CD14-positive monocyte (primary cell): ENCODE measurements around the gene DHODH. TPM values are rescaled to one million over a fixed set of nuclear protein-coding genes. Genes with fewer than 3 reads are reported as not detected.

ENCODE experiments used
- DNase-seq, 3 donors: peaks; one replicate each; pipeline ENCODE4 v3.0.0-alpha.2; 2011 to 2022
- H2AFZ ChIP-seq: 2 replicates; pipeline ENCODE4 v1.6.0; 2012; ENCODE audit warnings: mild to moderate bottlenecking, low read depth, low read length, inconsistent platforms; ENCODE audit not compliant: insufficient read depth, poor library complexity, severe bottlenecking
- H3K27ac ChIP-seq, 2 donors: 1 replicate in 1 of 2; 2 replicates in 1 of 2; pipeline ENCODE4 v1.5.1; 2012 to 2013; ENCODE audit warnings: low read length in 2 of 2, control low read depth in 1 of 2, inconsistent platforms in 1 of 2, low read depth in 1 of 2, mild to moderate bottlenecking in 1 of 2
- H3K27me3 ChIP-seq, 2 donors: one replicate each; pipeline versions ENCODE4 v1.6.0 to v1.6.1; 2011 to 2013; ENCODE audit warnings: low read length in 2 of 2; ENCODE audit not compliant: control insufficient read depth in 2 of 2, insufficient read depth in 2 of 2
- H3K36me3 ChIP-seq, 2 donors: replicated peaks in 1 of 2; 1 replicate in 1 of 2; 2 replicates in 1 of 2; pipeline versions ENCODE4 v1.5.1 to v1.6.1; 2012 to 2013; ENCODE audit warnings: low read length in 2 of 2, control low read depth in 1 of 2, inconsistent platforms in 1 of 2, mild to moderate bottlenecking in 1 of 2; ENCODE audit not compliant: insufficient read depth in 2 of 2, control insufficient read depth in 1 of 2
- H3K4me1 ChIP-seq, 2 donors: 1 replicate in 1 of 2; 2 replicates in 1 of 2; pipeline versions ENCODE4 v1.5.1 to v1.6.1; 2012 to 2013; ENCODE audit warnings: low read length in 2 of 2, control low read depth in 1 of 2, inconsistent platforms in 1 of 2, mild to moderate bottlenecking in 1 of 2, moderate library complexity in 1 of 2; ENCODE audit not compliant: insufficient read depth in 2 of 2, control insufficient read depth in 1 of 2
- H3K4me2 ChIP-seq: replicated peaks from 2 replicates; pipeline ENCODE3; 2012; ENCODE audit warnings: low read length, moderate library complexity, mild to moderate bottlenecking; ENCODE audit not compliant: poor library complexity, severe bottlenecking; ENCODE audit errors: extremely low read depth
- H3K4me3 ChIP-seq, 3 experiments: fragments of 200-600 bp in 1 of 3; sonication (generic) in 1 of 3; replicated peaks in 1 of 3; 1 replicate in 2 of 3; 2 replicates in 1 of 3; pipeline ENCODE4 v1.5.1; 2011 to 2013; ENCODE audit warnings: low read length in 3 of 3, mild to moderate bottlenecking in 3 of 3, control low read depth in 2 of 3, low read depth in 2 of 3, inconsistent platforms in 1 of 3, moderate library complexity in 1 of 3
- H3K79me2 ChIP-seq: 2 replicates; pipeline ENCODE4 v1.6.0; 2012; ENCODE audit warnings: mild to moderate bottlenecking, control low read depth, inconsistent platforms, low read length, moderate library complexity; ENCODE audit not compliant: insufficient read depth
- H3K9ac ChIP-seq: 2 replicates; pipeline ENCODE4 v1.6.0; 2017; ENCODE audit warnings: low read length, mild to moderate bottlenecking; ENCODE audit not compliant: insufficient read depth, poor library complexity, severe bottlenecking
- H3K9me3 ChIP-seq, 2 donors: replicated peaks in 1 of 2; 1 replicate in 1 of 2; 2 replicates in 1 of 2; pipeline versions ENCODE4 v1.5.1 to v1.6.1; 2012 to 2013; ENCODE audit warnings: low read length in 2 of 2, control low read depth in 1 of 2; ENCODE audit not compliant: control insufficient read depth in 1 of 2, insufficient read depth in 1 of 2
- H4K20me1 ChIP-seq: 2 replicates; pipeline ENCODE4 v1.6.0; 2012; ENCODE audit warnings: mild to moderate bottlenecking, low read length, control low read depth, moderate library complexity; ENCODE audit not compliant: insufficient read depth
- H3K27ac Mint-ChIP-seq, 7 donors: one replicate each; pipeline ENCODE4 v1.8.0; 2020; ENCODE audit warnings: mild to moderate bottlenecking in 7 of 7, mixed read lengths in 7 of 7, moderate library complexity in 6 of 7, inconsistent platforms in 2 of 7
- H3K27me3 Mint-ChIP-seq, 3 donors: one replicate each; pipeline ENCODE4 v1.8.0; 2021 to 2022; ENCODE audit warnings: low read depth in 3 of 3, mild to moderate bottlenecking in 3 of 3, mixed read lengths in 3 of 3, moderate library complexity in 3 of 3, inconsistent platforms in 1 of 3
- H3K36me3 Mint-ChIP-seq, 2 donors: one replicate each; pipeline ENCODE4 v1.8.0; 2020; ENCODE audit warnings: mixed read lengths in 2 of 2, inconsistent platforms in 1 of 2, mild to moderate bottlenecking in 1 of 2
- H3K4me1 Mint-ChIP-seq: one replicate; pipeline ENCODE4 v1.8.0; 2020; ENCODE audit warnings: mild to moderate bottlenecking, mixed read lengths
- H3K4me3 Mint-ChIP-seq, 2 donors: one replicate each; pipeline ENCODE4 v1.8.0; 2020; ENCODE audit warnings: mild to moderate bottlenecking in 2 of 2, mixed read lengths in 2 of 2, moderate library complexity in 1 of 2
- H3K9me3 Mint-ChIP-seq, 7 donors: one replicate each; pipeline ENCODE4 v1.8.0; 2020 to 2022; ENCODE audit warnings: mixed read lengths in 7 of 7, mild to moderate bottlenecking in 6 of 7, moderate library complexity in 6 of 7, inconsistent platforms in 2 of 7
- CTCF ChIP-seq: fragments of 200-600 bp; IDR thresholded peaks from one replicate; pipeline ENCODE4 v1.8.0; 2022; ENCODE audit warnings: antibody characterized with exemption, mild to moderate bottlenecking
- WGBS: methylation state at CpG from one replicate; pipeline ENCODE4 v1.1.5; 2013; ENCODE audit warnings: missing lambda C conversion rate; ENCODE audit not compliant: insufficient coverage; 5-methylcytosine and 5-hydroxymethylcytosine counted together
- intact Hi-C, 2 donors: fragments of 100-400 bp; cut with micrococcal nuclease; formaldehyde crosslinking; loops; one replicate each; pipeline versions ENCODE4 v1.15.0 to v1.15.1; 2023
- polyA plus RNA-seq, 3 donors: library from polyadenylated mRNA; depleted of rRNA in 1 of 3; unstranded in 2 of 3; stranded (reverse) in 1 of 3; fragments of 300-500 nt in 2 of 3; fragments of >200 nt in 1 of 3; fragmentation: Illumina TruSeq in 2 of 3; gene quantifications; 1 replicate in 2 of 3; 2 replicates in 1 of 3; pipeline ENCODE4 v1.2.3, GENCODE V29; 2012 to 2021

The DHODH gene
- polyA plus RNA-seq, 3 donors = 2.2 to 3.8 (median 2.4) TPM

- Mint-ChIP-seq H3K36me3 (peaks cover 37 to 41% of the 10 kb centered on the region in 2 donors), H3K4me1 (peaks cover 11% of the 10 kb centered on the region), H3K27ac (peak overlapping the region in 1 of 7 donors; percentile 66), H3K9me3 (no peaks in the 10 kb centered on the region), H3K27me3 (peaks cover 0 to 3% (median 1%) of the 10 kb centered on the region in 3 donors), H3K4me3 (no peak overlapping the region)
- Histone ChIP-seq H3K4me3 (no peak overlapping the region), H2AFZ (no peak overlapping the region), H4K20me1 (no peaks in the 10 kb centered on the region), H3K9me3 (no peaks in the 10 kb centered on the region), H3K27me3 (no peaks in the 10 kb centered on the region), H3K27ac (no peak overlapping the region), H3K4me1 (peaks cover 4% of the 10 kb centered on the region in 2 donors), H3K4me2 (no peak overlapping the region), H3K9ac (no peak overlapping the region), H3K79me2 (peaks cover 3% of the 10 kb centered on the region), H3K36me3 (peaks cover 27 to 60% of the 10 kb centered on the region in 2 donors)
- no peak for DNase-seq
- no peak for TF ChIP-seq CTCF
- intact Hi-C loops = no loop called here
- 50% methylated on average over 5 of the region's 5 CpGs for WGBS
Observed at GRCh38 chr16:72013389-72013788, 4.8 kb downstream of the DHODH start.

- H3K27ac ChIP-seq = no peak overlapping the region
- no peak overlapping the region for H3K4me2 ChIP-seq
- no peak overlapping the region for H3K9ac ChIP-seq
- no peaks in the 10 kb centered on the region for H3K9me3 ChIP-seq
- peaks cover 27 to 63% of the 10 kb centered on the region in 2 donors for H3K36me3 ChIP-seq
- TF ChIP-seq CTCF = no peak
- no peaks in the 10 kb centered on the region for H4K20me1 ChIP-seq
- H2AFZ ChIP-seq = no peak overlapping the region
- peaks cover under 1% of the 10 kb centered on the region for H3K79me2 ChIP-seq
- H3K4me1 Mint-ChIP-seq = peaks cover 8% of the 10 kb centered on the region
- H3K4me3 ChIP-seq = no peak overlapping the region
- no peak overlapping the region for H3K4me3 Mint-ChIP-seq
- no peak for DNase-seq
- H3K27me3 ChIP-seq = no peaks in the 10 kb centered on the region
- H3K4me1 ChIP-seq = peaks cover under 1 to 2% of the 10 kb centered on the region in 2 donors
- no peaks in the 10 kb centered on the region for H3K9me3 Mint-ChIP-seq
- intact Hi-C loops = no loop called here
- H3K36me3 Mint-ChIP-seq = peaks cover 37 to 45% of the 10 kb centered on the region in 2 donors
- peak overlapping the region in 1 of 7 donors; percentile 66 for H3K27ac Mint-ChIP-seq
- WGBS = 91% methylated on average over 5 of the region's 15 CpGs
- peaks cover 0 to 3% (median 1%) of the 10 kb centered on the region in 3 donors for H3K27me3 Mint-ChIP-seq
Observed at GRCh38 chr16:72013888-72014581, 5.5 kb downstream of the DHODH start.
